Parathyroid adenoma (tissue), 2 donors: ENCODE measurements around the gene TACC2.
"Not testable (repeated sequence)": the region's sequence is repeated elsewhere in the genome, so short reads cannot be mapped to it uniquely, and the experiment has no call there.

Experiments used
- H2AFZ ChIP-seq: fragments of 300-600 bp; sonication (generic); one replicate; pipeline ENCODE4 v1.7.0; 2017; ENCODE audit warnings: antibody characterized with exemption, mild to moderate bottlenecking
- H3K27ac ChIP-seq: fragments of 300-600 bp; sonication (generic); one replicate; pipeline ENCODE4 v1.7.0; 2017
- H3K27me3 ChIP-seq: fragments of 300-600 bp; sonication (generic); one replicate; pipeline ENCODE4 v1.7.0; 2017; ENCODE audit warnings: low read length; ENCODE audit not compliant: control insufficient read depth, insufficient read depth
- H3K36me3 ChIP-seq: fragments of 300-600 bp; sonication (generic); one replicate; pipeline ENCODE4 v1.7.0; 2017; ENCODE audit warnings: low read length; ENCODE audit not compliant: control insufficient read depth, insufficient read depth
- H3K4me1 ChIP-seq: fragments of 300-600 bp; sonication (generic); one replicate; pipeline ENCODE4 v1.7.0; 2017; ENCODE audit warnings: control low read depth
- H3K4me2 ChIP-seq: fragments of 300-600 bp; sonication (generic); one replicate; pipeline ENCODE4 v1.7.0; 2017; ENCODE audit warnings: low read length
- H3K4me3 ChIP-seq: fragments of 300-600 bp; sonication (generic); one replicate; pipeline ENCODE4 v1.7.0; 2017; ENCODE audit warnings: low read depth, low read length
- H3K79me2 ChIP-seq: fragments of 300-600 bp; sonication (generic); one replicate; pipeline ENCODE4 v1.7.0; 2017; ENCODE audit warnings: control low read depth
- H3K9ac ChIP-seq: fragments of 300-600 bp; sonication (generic); one replicate; pipeline ENCODE4 v1.7.0; 2017; ENCODE audit warnings: mild to moderate bottlenecking
- H3K9me3 ChIP-seq: fragments of 300-600 bp; sonication (generic); one replicate; pipeline ENCODE4 v1.7.0; 2017; ENCODE audit warnings: low read length; ENCODE audit not compliant: control insufficient read depth
- CTCF ChIP-seq: fragments of 300-600 bp; sonication (generic); IDR thresholded peaks from one replicate; pipeline ENCODE4 v1.7.0; 2017; ENCODE audit warnings: antibody characterized with exemption, mild to moderate bottlenecking
- donor health status: primary hyperparathyroidism.

Gene TACC2

GRCh38 chr10:121984463-121984862 is 4.5 kb upstream of the TACC2 start:
- H3K27ac ChIP-seq: no peak overlapping the region
- H3K27me3 ChIP-seq: no peaks in the 10 kb centered on the region
- no peak overlapping the region for H3K9ac ChIP-seq
- H3K4me3 ChIP-seq: no peak overlapping the region
- H3K79me2 ChIP-seq: no peaks in the 10 kb centered on the region
- H3K9me3 ChIP-seq: no peaks in the 10 kb centered on the region
- no peak overlapping the region for H3K4me2 ChIP-seq
- H3K4me1 ChIP-seq: no peaks in the 10 kb centered on the region
- H3K36me3 ChIP-seq: no peaks in the 10 kb centered on the region
- TF ChIP-seq CTCF: no peak
- no peak overlapping the region for H2AFZ ChIP-seq

- no peak overlapping the region for H2AFZ ChIP-seq
- no peak overlapping the region for H3K9ac ChIP-seq
- H3K4me1 ChIP-seq: peaks cover 12% of the 10 kb centered on the region
- no peaks in the 10 kb centered on the region for H3K36me3 ChIP-seq
- H3K9me3 ChIP-seq: no peaks in the 10 kb centered on the region
- no peaks in the 10 kb centered on the region for H3K27me3 ChIP-seq
- H3K79me2 ChIP-seq: no peaks in the 10 kb centered on the region
- no peak overlapping the region for H3K4me2 ChIP-seq
- no peak overlapping the region for H3K27ac ChIP-seq
- H3K4me3 ChIP-seq: no peak overlapping the region
- no peak for TF ChIP-seq CTCF
Measured at GRCh38 chr10:121990015-121990677, 1.2 kb downstream of the TACC2 start.

GRCh38 chr10:121991727-121992126 is 2.8 kb downstream of the TACC2 start:
- H3K79me2 ChIP-seq, H3K9ac ChIP-seq, H3K36me3 ChIP-seq, H3K4me3 ChIP-seq, H3K4me2 ChIP-seq, H3K27ac ChIP-seq, H3K27me3 ChIP-seq, H3K9me3 ChIP-seq, H2AFZ ChIP-seq: not testable (repeated sequence)
- H3K4me1 ChIP-seq: peaks cover 12% of the 10 kb centered on the region

GRCh38 chr10:121994429-121994941 is 5.5 kb downstream of the TACC2 start:
- no peaks in the 10 kb centered on the region for H3K9me3 ChIP-seq
- no peak overlapping the region for H3K9ac ChIP-seq
- H3K4me1 ChIP-seq: peaks cover 12% of the 10 kb centered on the region
- no peak overlapping the region for H3K27ac ChIP-seq
- peak overlapping the region; percentile 75 for H2AFZ ChIP-seq
- H3K36me3 ChIP-seq: no peaks in the 10 kb centered on the region
- no peaks in the 10 kb centered on the region for H3K79me2 ChIP-seq
- no peak overlapping the region for H3K4me3 ChIP-seq
- H3K4me2 ChIP-seq: no peak overlapping the region
- no peak for TF ChIP-seq CTCF
- no peaks in the 10 kb centered on the region for H3K27me3 ChIP-seq

GRCh38 chr10:121998462-121998861 is 9.5 kb downstream of the TACC2 start:
- Histone ChIP-seq H3K36me3 (no peaks in the 10 kb centered on the region), H3K9me3 (no peaks in the 10 kb centered on the region), H3K27ac (no peak overlapping the region), H3K9ac (no peak overlapping the region), H3K4me1 (peaks cover 12% of the 10 kb centered on the region), H3K27me3 (no peaks in the 10 kb centered on the region), H2AFZ (no peak overlapping the region), H3K4me2 (no peak overlapping the region), H3K4me3 (no peak overlapping the region), H3K79me2 (no peaks in the 10 kb centered on the region)
- no peak for TF ChIP-seq CTCF
